Activated CD8-positive, alpha-beta T cell treated with anti-CD3 and anti-CD28 coated beads for 36 hours (primary cell): ENCODE results near the gene TXLNA. TPM values are rescaled to one million over a fixed set of nuclear protein-coding genes. Genes with fewer than 3 reads are reported as not detected.

Experiments used
- ATAC-seq: fragments of 200-7000 bp; cut with Tn5 transposase; one replicate; pipeline ENCODE4 v1.10.0; 2021; ENCODE audit warnings: mild to moderate bottlenecking, moderate library complexity
- CTCF ChIA-PET: fragments of 350-600 bp; sonication (Branson Sonifier 250); formaldehyde crosslinking; loops from one replicate; lab custom pipeline; 2021; ENCODE audit warnings: antibody characterized with exemption; lab: Charles Lee
- POLR2A ChIA-PET: fragments of 350-600 bp; sonication (Branson Sonifier 250); formaldehyde crosslinking; loops from one replicate; lab custom pipeline; 2021; ENCODE audit warnings: antibody characterized with exemption; lab: Charles Lee
- DNase-seq: peaks from one replicate; pipeline ENCODE4 v3.0.0-alpha.2; 2020
- H3K27ac Mint-ChIP-seq: one replicate; pipeline ENCODE4 v1.8.0; 2021; ENCODE audit warnings: mild to moderate bottlenecking, mixed read lengths
- H3K27me3 Mint-ChIP-seq: one replicate; pipeline ENCODE4 v1.8.0; 2021; ENCODE audit warnings: mixed read lengths
- H3K36me3 Mint-ChIP-seq: one replicate; pipeline ENCODE4 v1.8.0; 2021; ENCODE audit warnings: low read depth, mixed read lengths
- H3K4me1 Mint-ChIP-seq: one replicate; pipeline ENCODE4 v1.8.0; 2021; ENCODE audit warnings: low read depth, mixed read lengths
- H3K4me3 Mint-ChIP-seq: one replicate; pipeline ENCODE4 v1.8.0; 2021; ENCODE audit warnings: mild to moderate bottlenecking, moderate library complexity, mixed read lengths
- H3K9me3 Mint-ChIP-seq: one replicate; pipeline ENCODE4 v1.8.0; 2021; ENCODE audit warnings: mixed read lengths
- intact Hi-C: fragments of 100-400 bp; cut with micrococcal nuclease; formaldehyde crosslinking; loops from one replicate; pipeline ENCODE4 v1.10.0; 2022
- total RNA-seq, 2 experiments: library from RNA; stranded (reverse); gene quantifications; one replicate each; pipeline ENCODE4 v1.2.3, GENCODE V29; 2021
- TF ChIP-seq, protein P1 (sequence below): fragments of 200-600 bp; IDR thresholded peaks from one replicate; pipeline ENCODE4 v1.8.0; 2022; ENCODE audit warnings: antibody characterized with exemption, mild to moderate bottlenecking

TXLNA gene
- total RNA-seq, 2 experiments from 2014 or later = 71.5 to 73.3 TPM

DNA sequence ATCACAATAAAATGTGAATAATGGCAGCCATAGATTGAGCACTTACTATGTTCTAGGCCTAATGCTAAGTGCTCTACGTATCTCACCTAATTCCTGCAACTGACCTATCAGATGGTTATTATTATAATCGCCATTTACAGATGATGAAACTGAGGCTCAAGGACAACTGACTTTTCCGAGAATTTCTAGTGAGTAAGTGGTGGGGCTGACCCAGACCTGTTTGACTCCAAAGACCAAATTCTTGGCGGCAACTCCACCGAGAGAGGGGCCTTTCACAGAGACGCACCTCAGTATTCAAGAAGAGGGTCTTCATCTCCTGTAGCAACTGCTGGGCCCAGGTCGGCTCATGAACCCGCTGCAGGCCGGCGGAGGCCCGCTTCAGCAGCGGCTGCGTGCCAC is 42.1 kb downstream of the TXLNA start:
- CTCF ChIA-PET = interaction anchor here (1.2 to 2.3 kb wide), 2 partner anchors 14 to 27 kb away, joined by 4 to 12 read pairs; no protein-coding TSS in a partner anchor
- H3K36me3 Mint-ChIP-seq = peaks cover 27% of the 10 kb centered on the region
- ATAC-seq (no peak), DNase-seq (no peak)
- intact Hi-C loops = no loop called here
- H3K9me3 Mint-ChIP-seq = no peaks in the 10 kb centered on the region
- peak overlapping the region; percentile 96 for H3K4me3 Mint-ChIP-seq
- H3K27me3 Mint-ChIP-seq = no peaks in the 10 kb centered on the region
- TF ChIP-seq, protein P1, sequence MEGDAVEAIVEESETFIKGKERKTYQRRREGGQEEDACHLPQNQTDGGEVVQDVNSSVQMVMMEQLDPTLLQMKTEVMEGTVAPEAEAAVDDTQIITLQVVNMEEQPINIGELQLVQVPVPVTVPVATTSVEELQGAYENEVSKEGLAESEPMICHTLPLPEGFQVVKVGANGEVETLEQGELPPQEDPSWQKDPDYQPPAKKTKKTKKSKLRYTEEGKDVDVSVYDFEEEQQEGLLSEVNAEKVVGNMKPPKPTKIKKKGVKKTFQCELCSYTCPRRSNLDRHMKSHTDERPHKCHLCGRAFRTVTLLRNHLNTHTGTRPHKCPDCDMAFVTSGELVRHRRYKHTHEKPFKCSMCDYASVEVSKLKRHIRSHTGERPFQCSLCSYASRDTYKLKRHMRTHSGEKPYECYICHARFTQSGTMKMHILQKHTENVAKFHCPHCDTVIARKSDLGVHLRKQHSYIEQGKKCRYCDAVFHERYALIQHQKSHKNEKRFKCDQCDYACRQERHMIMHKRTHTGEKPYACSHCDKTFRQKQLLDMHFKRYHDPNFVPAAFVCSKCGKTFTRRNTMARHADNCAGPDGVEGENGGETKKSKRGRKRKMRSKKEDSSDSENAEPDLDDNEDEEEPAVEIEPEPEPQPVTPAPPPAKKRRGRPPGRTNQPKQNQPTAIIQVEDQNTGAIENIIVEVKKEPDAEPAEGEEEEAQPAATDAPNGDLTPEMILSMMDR = no peak
- H3K27ac Mint-ChIP-seq = peak overlapping the region; percentile 98
- peaks cover 33% of the 10 kb centered on the region for H3K4me1 Mint-ChIP-seq
- POLR2A ChIA-PET = interaction anchor here (0.7 to 1.2 kb wide), 4 partner anchors 19 to 215 kb away, joined by 3 read pairs; no protein-coding TSS in a partner anchor

DNA sequence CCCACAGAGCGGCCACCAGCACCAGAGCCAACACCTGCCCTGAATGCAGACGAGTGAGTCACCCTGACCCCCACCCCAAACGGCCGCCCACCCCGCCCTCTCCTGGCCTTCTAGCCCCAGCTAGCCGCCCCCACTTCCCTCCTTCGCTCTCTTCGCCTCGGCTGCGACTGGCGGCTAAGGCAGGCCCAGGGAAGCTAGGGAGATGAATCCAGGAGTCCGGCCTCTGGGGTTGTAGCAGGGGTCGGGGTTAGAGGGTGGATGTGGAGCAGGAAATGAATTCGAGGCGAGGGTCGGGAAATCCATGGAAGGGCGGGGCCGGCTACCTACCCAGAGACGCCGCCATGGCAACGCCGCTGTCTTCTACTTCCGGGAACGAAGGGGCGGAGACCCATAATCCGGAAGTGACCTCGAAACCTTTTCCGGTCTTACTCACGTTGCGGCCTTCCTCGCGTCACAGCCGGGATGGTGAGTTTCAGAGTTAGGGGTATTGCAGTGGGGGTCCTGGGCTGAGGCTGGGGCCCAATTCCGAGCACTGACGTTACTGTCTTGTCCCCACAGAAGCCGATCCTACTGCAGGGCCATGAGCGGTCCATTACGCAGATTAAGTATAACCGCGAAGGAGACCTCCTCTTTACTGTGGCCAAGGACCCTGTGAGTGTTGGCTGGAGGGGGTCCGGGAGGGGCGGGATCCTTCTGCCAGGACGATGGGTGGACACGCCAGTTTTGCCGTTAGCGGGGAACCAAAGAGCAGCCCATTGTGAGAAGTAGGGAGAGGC is 42.7 kb downstream of the TXLNA start, which contains the start of the genes EIF3I and TMEM234:
TSS of gene EIF3I (plus strand) at position 428 of the 776 bp plus-strand sequence. CDS start at position 463, 35 bp downstream.
TSS of gene TMEM234 (minus strand) at position 374 of the 776 bp plus-strand sequence. CDS start at position 343, 31 bp downstream.
- peaks cover 33% of the 10 kb centered on the region for H3K4me1 Mint-ChIP-seq
- no peaks in the 10 kb centered on the region for H3K9me3 Mint-ChIP-seq
- H3K27ac Mint-ChIP-seq = peak within 1 kb of the TSS; percentile 98
- H3K4me3 Mint-ChIP-seq = peak within 1 kb of the TSS; percentile 96
- ChIA-PET POLR2A (interaction anchor here (0.7 to 2.1 kb wide), 6 partner anchors 10 to 215 kb away, joined by 3 to 8 read pairs (median 4); partner anchors contain the start of gene MARCKSL1), CTCF (interaction anchor here (2.3 kb wide), 1 partner anchor 27 kb away, joined by 12 read pairs; no protein-coding TSS in a partner anchor)
- TF ChIP-seq, protein P1 = no peak
- ATAC-seq (peak; percentile 95), DNase-seq (peak; percentile 96)
- H3K27me3 Mint-ChIP-seq = no peaks in the 10 kb centered on the region
- intact Hi-C loops = no loop called here
- H3K36me3 Mint-ChIP-seq = peaks cover 27% of the 10 kb centered on the region

DNA sequence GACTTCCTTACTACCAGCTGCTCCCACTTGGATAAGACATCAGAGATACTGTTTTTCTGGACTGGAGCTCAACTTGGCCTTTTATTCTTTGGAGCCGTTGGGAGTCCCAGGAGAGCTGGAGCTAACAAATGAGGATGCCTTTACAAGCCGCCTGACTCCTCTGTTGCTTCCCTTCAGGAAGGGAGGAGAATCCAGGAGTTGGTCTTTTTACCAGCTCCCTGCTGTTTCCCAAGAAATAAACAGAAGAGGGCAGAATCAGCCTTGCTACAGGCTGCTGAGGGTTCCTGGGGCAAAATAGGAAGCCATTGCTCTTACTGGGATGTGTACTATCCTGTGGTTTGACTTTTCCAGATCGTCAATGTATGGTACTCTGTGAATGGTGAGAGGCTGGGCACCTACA is 44.2 kb downstream of the TXLNA start:
- DNase-seq = no peak
- CTCF ChIA-PET = interaction anchor here (0.6 to 1.4 kb wide), 4 partner anchors 17 to 112 kb away, joined by 3 to 5 read pairs (median 3); partner anchors contain the start of gene MARCKSL1
- H3K4me1 Mint-ChIP-seq = peaks cover 33% of the 10 kb centered on the region
- H3K4me3 Mint-ChIP-seq = peak overlapping the region; percentile 96
- intact Hi-C loops = no loop called here
- POLR2A ChIA-PET = interaction anchor here (0.8 to 2.1 kb wide), 8 partner anchors 9 to 113 kb away, joined by 3 to 8 read pairs (median 4); partner anchors contain the start of genes CCDC28B, LCK and MARCKSL1
- TF ChIP-seq, protein P1 = no peak
- H3K27me3 Mint-ChIP-seq = no peaks in the 10 kb centered on the region
- peaks cover 40% of the 10 kb centered on the region for H3K36me3 Mint-ChIP-seq
- H3K9me3 Mint-ChIP-seq = no peaks in the 10 kb centered on the region
- H3K27ac Mint-ChIP-seq = peak overlapping the region; percentile 98
- ATAC-seq = no peak

DNA sequence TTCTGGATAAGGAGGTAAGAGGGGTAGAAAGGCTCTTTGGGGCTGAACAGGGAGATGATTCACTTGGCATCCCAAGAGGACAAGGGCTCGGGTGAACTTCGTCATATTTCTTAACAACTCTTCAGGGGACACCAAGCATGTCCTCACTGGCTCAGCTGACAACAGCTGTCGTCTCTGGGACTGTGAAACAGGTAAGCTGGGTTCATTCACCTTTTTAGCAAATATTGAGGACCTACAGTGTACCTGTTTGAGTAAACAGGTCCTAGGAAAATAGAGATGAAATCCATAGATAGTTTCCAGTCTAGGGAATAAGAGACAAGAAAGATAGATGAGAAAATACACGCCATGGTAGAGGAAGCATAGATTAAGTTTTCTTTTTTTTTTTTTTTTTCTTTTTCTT is 44.8 kb downstream of the TXLNA start:
- ChIA-PET CTCF (interaction anchor here (1.4 to 1.9 kb wide), 3 partner anchors 8 to 112 kb away, joined by 3 to 5 read pairs (median 4); partner anchors contain the start of gene MARCKSL1), POLR2A (interaction anchor here (0.9 to 2.1 kb wide), 4 partner anchors 16 to 112 kb away, joined by 4 to 8 read pairs (median 4); partner anchors contain the start of gene MARCKSL1)
- peaks cover 45% of the 10 kb centered on the region for H3K36me3 Mint-ChIP-seq
- H3K27ac Mint-ChIP-seq = peak overlapping the region; percentile 98
- DNase-seq (no peak), ATAC-seq (no peak)
- H3K27me3 Mint-ChIP-seq = no peaks in the 10 kb centered on the region
- TF ChIP-seq, protein P1 = no peak
- peak overlapping the region; percentile 96 for H3K4me3 Mint-ChIP-seq
- peaks cover 33% of the 10 kb centered on the region for H3K4me1 Mint-ChIP-seq
- intact Hi-C loops = no loop called here
- H3K9me3 Mint-ChIP-seq = no peaks in the 10 kb centered on the region
